OCI-LY7 (cell line): ENCODE data around the gene KIRREL3.

ENCODE experiments used
- CTCF ChIP-seq: fragments of 200-600 bp; sonication (generic); conservative IDR thresholded peaks from 2 replicates; pipeline ENCODE4 v1.5.1; 2014; ENCODE audit warnings: mild to moderate bottlenecking, antibody characterized with exemption, low read length, moderate library complexity, mixed read lengths
- EZH2phosphoT487 ChIP-seq: fragments of 200-600 bp; sonication (generic); IDR thresholded peaks from 2 replicates; pipeline ENCODE4 v1.6.1; 2018; ENCODE audit warnings: low read depth, borderline replicate concordance, mild to moderate bottlenecking, mixed run types, antibody characterized with exemption, low read length, moderate library complexity, mixed read lengths

- TF ChIP-seq EZH2phosphoT487 (no peak), CTCF (no peak)
Observed at GRCh38 chr11:126915430-126915829, 85.1 kb downstream of the KIRREL3 start.
